ENCODE data around the gene FBXO3.

DNA sequence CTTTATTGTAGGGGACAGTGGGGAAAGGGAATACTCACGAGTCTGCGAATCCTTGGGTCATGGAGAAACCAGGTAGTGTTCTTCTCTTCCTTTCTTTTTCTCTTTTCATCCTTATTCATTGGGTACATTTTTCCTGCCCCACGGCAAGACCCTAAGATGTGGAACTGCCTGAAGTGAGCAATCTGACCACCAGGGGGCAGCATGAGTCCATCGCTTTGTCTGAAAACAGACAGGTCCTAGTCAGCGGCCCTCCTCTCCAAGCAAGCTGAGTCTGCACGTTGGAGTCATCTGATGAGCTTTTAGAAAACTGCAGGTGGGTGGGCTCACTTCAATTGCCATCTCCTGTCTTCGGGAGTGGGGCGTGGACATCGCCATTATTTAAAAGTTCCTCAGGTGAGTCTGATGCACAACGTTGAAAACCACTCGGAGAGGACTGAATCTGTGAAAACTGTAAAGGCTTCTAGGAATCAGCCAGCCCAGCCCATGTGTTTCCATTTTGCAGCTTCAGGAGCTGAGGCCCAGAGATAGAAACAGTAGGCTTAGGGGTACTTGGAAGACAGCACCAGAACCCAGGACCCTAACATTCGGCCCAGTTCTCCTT lies 34.0 kb upstream of the FBXO3 start:
- TF ChIP-seq, protein P1, sequence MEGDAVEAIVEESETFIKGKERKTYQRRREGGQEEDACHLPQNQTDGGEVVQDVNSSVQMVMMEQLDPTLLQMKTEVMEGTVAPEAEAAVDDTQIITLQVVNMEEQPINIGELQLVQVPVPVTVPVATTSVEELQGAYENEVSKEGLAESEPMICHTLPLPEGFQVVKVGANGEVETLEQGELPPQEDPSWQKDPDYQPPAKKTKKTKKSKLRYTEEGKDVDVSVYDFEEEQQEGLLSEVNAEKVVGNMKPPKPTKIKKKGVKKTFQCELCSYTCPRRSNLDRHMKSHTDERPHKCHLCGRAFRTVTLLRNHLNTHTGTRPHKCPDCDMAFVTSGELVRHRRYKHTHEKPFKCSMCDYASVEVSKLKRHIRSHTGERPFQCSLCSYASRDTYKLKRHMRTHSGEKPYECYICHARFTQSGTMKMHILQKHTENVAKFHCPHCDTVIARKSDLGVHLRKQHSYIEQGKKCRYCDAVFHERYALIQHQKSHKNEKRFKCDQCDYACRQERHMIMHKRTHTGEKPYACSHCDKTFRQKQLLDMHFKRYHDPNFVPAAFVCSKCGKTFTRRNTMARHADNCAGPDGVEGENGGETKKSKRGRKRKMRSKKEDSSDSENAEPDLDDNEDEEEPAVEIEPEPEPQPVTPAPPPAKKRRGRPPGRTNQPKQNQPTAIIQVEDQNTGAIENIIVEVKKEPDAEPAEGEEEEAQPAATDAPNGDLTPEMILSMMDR (IDR thresholded peaks at IDR 0.05; ENCODE audit: control extremely low read depth in 1 of 3, insufficient read depth in 1 of 3, low read depth in 1 of 3, low read length in 3 of 3): peak; percentile 84 to 89 (median 85)
- TF ChIP-seq, protein P2, sequence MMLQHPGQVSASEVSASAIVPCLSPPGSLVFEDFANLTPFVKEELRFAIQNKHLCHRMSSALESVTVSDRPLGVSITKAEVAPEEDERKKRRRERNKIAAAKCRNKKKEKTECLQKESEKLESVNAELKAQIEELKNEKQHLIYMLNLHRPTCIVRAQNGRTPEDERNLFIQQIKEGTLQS (IDR thresholded peaks at IDR 0.05; ENCODE audit: insufficient read depth, low read depth, low read length): no peak
- TF ChIP-seq JUND (IDR thresholded peaks at IDR 0.05; ENCODE audit: low read length): no peak
- no peak for TF ChIP-seq NRF1 (IDR thresholded peaks at IDR 0.05; ENCODE audit: low read depth, low read length)
- no peak for TF ChIP-seq CBX5 (IDR thresholded peaks at IDR 0.05; ENCODE audit: low read depth, low read length)
- TF ChIP-seq SUZ12 (IDR thresholded peaks at IDR 0.05; ENCODE audit: low read length): no peak
- no peak for TF ChIP-seq SP1 (IDR thresholded peaks at IDR 0.05; ENCODE audit: low read depth, low read length)
- no peak for TF ChIP-seq FOSL1 (IDR thresholded peaks at IDR 0.05; ENCODE audit: insufficient read depth, low read depth, low read length)
- no peak for TF ChIP-seq TBP (IDR thresholded peaks at IDR 0.05; ENCODE audit: low read depth, low read length)
- no peak for TF ChIP-seq SIN3A (conservative IDR thresholded peaks at IDR 0.05 in 1 of 2, IDR thresholded peaks at IDR 0.05 in 1 of 2; ENCODE audit: low read depth in 1 of 2, low read length in 2 of 2)
- no peak for TF ChIP-seq CHD1 (IDR thresholded peaks at IDR 0.05; ENCODE audit: low read depth, low read length)
- no peak for TF ChIP-seq TAF1 (IDR thresholded peaks at IDR 0.05; ENCODE audit: low read depth, low read length)
- TF ChIP-seq RAD21 (IDR thresholded peaks at IDR 0.05 in 1 of 2, conservative IDR thresholded peaks at IDR 0.05 in 1 of 2; ENCODE audit: low read depth in 2 of 2, low read length in 2 of 2): peak; percentile 91 to 92

Measured in H1 (cell line).